GM10847 (cell line): Measurements from ENCODE around the gene RBCK1.

Experiments used
- POLR2A ChIP-seq: IDR thresholded peaks from 2 replicates; pipeline ENCODE4 v1.6.1; 2011; ENCODE audit not compliant: insufficient read length; ENCODE audit errors: extremely low read depth

RBCK1 gene

GRCh38 chr20:445514-446336 lies 37.6 kb downstream of the RBCK1 start:
- no peak for TF ChIP-seq POLR2A

GRCh38 chr20:454951-455350 lies 46.9 kb downstream of the RBCK1 start:
- TF ChIP-seq POLR2A: no peak

- TF ChIP-seq POLR2A: no peak
These were observed 50.7 kb downstream of the RBCK1 start for GRCh38 chr20:458776-459175.

- TF ChIP-seq POLR2A: no peak
These were observed 52.1 kb downstream of the RBCK1 start for GRCh38 chr20:460180-460579.

- TF ChIP-seq POLR2A: no peak
These were observed 52.6 kb downstream of the RBCK1 start for GRCh38 chr20:460707-461106.

GRCh38 chr20:461254-462198 lies 53.4 kb downstream of the RBCK1 start:
- no peak for TF ChIP-seq POLR2A

GRCh38 chr20:462199-462991 lies 54.3 kb downstream of the RBCK1 start, which contains the start of gene TBC1D20:
Gene TBC1D20, minus strand, starts transcription at chr20:462533. Its CDS starts 128 bp downstream, at chr20:462405.
- peak; percentile 74 for TF ChIP-seq POLR2A

GRCh38 chr20:467755-468154 lies 59.7 kb downstream of the RBCK1 start:
- no peak for TF ChIP-seq POLR2A

GRCh38 chr20:469746-470490 lies 61.8 kb downstream of the RBCK1 start:
- TF ChIP-seq POLR2A: no peak

- TF ChIP-seq POLR2A: no peak
These were observed 64.2 kb downstream of the RBCK1 start for GRCh38 chr20:472137-472846.

GRCh38 chr20:472889-473292 lies 64.8 kb downstream of the RBCK1 start:
- no peak for TF ChIP-seq POLR2A

GRCh38 chr20:474581-474980 lies 66.5 kb downstream of the RBCK1 start:
- no peak for TF ChIP-seq POLR2A

- no peak for TF ChIP-seq POLR2A
These were observed 67.6 kb downstream of the RBCK1 start for GRCh38 chr20:475463-476357.
